Tibial nerve (tissue), 4 donors: Measurements from ENCODE around the gene PLEKHA6.

ENCODE experiments used
- EP300 ChIP-seq, 2 donors: sonication (generic); formaldehyde crosslinking; IDR thresholded peaks; one replicate each; pipeline ENCODE4 v1.6.1; 2017; ENCODE audit warnings: antibody characterized with exemption in 2 of 2, mild to moderate bottlenecking in 1 of 2
- POLR2A ChIP-seq, 2 donors: fragments of 450-650 bp; IDR thresholded peaks; one replicate each; pipeline ENCODE4 v1.6.1; 2017; ENCODE audit warnings: antibody characterized with exemption in 2 of 2, mild to moderate bottlenecking in 2 of 2, moderate library complexity in 2 of 2
- TF ChIP-seq, protein P1 (sequence below), 5 experiments: fragments of 200-600 bp in 3 of 5; fragments of 450-650 bp in 2 of 5; sonication (generic) in 3 of 5; IDR thresholded peaks; one replicate each; pipeline ENCODE4 v1.5.1; 2016 to 2019; ENCODE audit warnings: antibody characterized with exemption in 5 of 5, mild to moderate bottlenecking in 3 of 5, moderate library complexity in 2 of 5

GRCh38 chr1:204400882-204401510, 41.3 kb upstream of the PLEKHA6 start:
- TF ChIP-seq, protein P1, sequence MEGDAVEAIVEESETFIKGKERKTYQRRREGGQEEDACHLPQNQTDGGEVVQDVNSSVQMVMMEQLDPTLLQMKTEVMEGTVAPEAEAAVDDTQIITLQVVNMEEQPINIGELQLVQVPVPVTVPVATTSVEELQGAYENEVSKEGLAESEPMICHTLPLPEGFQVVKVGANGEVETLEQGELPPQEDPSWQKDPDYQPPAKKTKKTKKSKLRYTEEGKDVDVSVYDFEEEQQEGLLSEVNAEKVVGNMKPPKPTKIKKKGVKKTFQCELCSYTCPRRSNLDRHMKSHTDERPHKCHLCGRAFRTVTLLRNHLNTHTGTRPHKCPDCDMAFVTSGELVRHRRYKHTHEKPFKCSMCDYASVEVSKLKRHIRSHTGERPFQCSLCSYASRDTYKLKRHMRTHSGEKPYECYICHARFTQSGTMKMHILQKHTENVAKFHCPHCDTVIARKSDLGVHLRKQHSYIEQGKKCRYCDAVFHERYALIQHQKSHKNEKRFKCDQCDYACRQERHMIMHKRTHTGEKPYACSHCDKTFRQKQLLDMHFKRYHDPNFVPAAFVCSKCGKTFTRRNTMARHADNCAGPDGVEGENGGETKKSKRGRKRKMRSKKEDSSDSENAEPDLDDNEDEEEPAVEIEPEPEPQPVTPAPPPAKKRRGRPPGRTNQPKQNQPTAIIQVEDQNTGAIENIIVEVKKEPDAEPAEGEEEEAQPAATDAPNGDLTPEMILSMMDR (IDR thresholded peaks at IDR 0.05) = no peak
- TF ChIP-seq POLR2A (IDR thresholded peaks at IDR 0.05) = no peak
- TF ChIP-seq EP300 (IDR thresholded peaks at IDR 0.05) = no peak
